Measurements from ENCODE around the gene FUT1.

FUT1 gene

GRCh38 chr19:48760504-48761205 is 8.2 kb upstream of the FUT1 start:
- DNase-seq (ENCODE audit: low read depth), result no peak
- TF ChIP-seq CTCF (IDR thresholded peaks at IDR 0.05; ENCODE audit: low read depth, low read length, missing control alignments), result no peak
- H3K4me3 ChIP-seq (ENCODE audit: low read depth, low read length), result no peak overlapping the region

GRCh38 chr19:48757741-48758144 is 5.3 kb upstream of the FUT1 start:
- H3K4me3 ChIP-seq (ENCODE audit: low read depth, low read length), result no peak overlapping the region
- DNase-seq (ENCODE audit: low read depth), result no peak
- TF ChIP-seq CTCF (IDR thresholded peaks at IDR 0.05; ENCODE audit: low read depth, low read length, missing control alignments), result no peak

- no peak for DNase-seq (ENCODE audit: low read depth)
- TF ChIP-seq CTCF (IDR thresholded peaks at IDR 0.05; ENCODE audit: low read depth, low read length, missing control alignments), result no peak
- H3K4me3 ChIP-seq (ENCODE audit: low read depth, low read length), result no peak overlapping the region
These were observed 4.7 kb upstream of the FUT1 start for GRCh38 chr19:48757089-48757675.

- no peak for DNase-seq (ENCODE audit: low read depth)
- TF ChIP-seq CTCF (IDR thresholded peaks at IDR 0.05; ENCODE audit: low read depth, low read length, missing control alignments), result no peak
- H3K4me3 ChIP-seq (ENCODE audit: low read depth, low read length), result no peak overlapping the region
These were observed 4.2 kb upstream of the FUT1 start for GRCh38 chr19:48756686-48757085.

GRCh38 chr19:48756212-48756611 is 3.8 kb upstream of the FUT1 start:
- DNase-seq (ENCODE audit: low read depth), result no peak
- H3K4me3 ChIP-seq (ENCODE audit: low read depth, low read length), result no peak overlapping the region
- TF ChIP-seq CTCF (IDR thresholded peaks at IDR 0.05; ENCODE audit: low read depth, low read length, missing control alignments), result no peak

GRCh38 chr19:48755787-48756186 is 3.3 kb upstream of the FUT1 start:
- DNase-seq (ENCODE audit: low read depth), result no peak
- H3K4me3 ChIP-seq (ENCODE audit: low read depth, low read length), result no peak overlapping the region
- TF ChIP-seq CTCF (IDR thresholded peaks at IDR 0.05; ENCODE audit: low read depth, low read length, missing control alignments), result no peak

All from GM12864 (cell line).